OCI-LY3 (cell line): ENCODE measurements around the gene NEB.

Experiments
- H2AFZ ChIP-seq: fragments of 200-600, 300-600 bp; shearing (Covaris generic); 2 replicates; pipeline ENCODE4 v1.6.0; 2014; ENCODE audit warnings: antibody characterized with exemption, low read depth, low read length
- H3K27ac ChIP-seq: fragments of 200-600, 300-600 bp; sonication (generic); 2 replicates; pipeline ENCODE4 v1.5.1; 2014; ENCODE audit warnings: mild to moderate bottlenecking, low read length, moderate library complexity, mixed read lengths
- H3K27me3 ChIP-seq: fragments of 200-600, 300-600 bp; sonication (generic); 2 replicates; pipeline ENCODE4 v1.6.1; 2014; ENCODE audit warnings: low read depth, low read length, mixed read lengths
- H3K36me3 ChIP-seq: fragments of 200-600, 300-600 bp; sonication (generic); replicated peaks from 2 replicates; pipeline ENCODE3; 2014; ENCODE audit warnings: low read depth, low read length, mixed read lengths
- H3K4me1 ChIP-seq: fragments of 300-600, 200-600 bp; sonication (generic); 2 replicates; pipeline ENCODE4 v1.6.1; 2014; ENCODE audit warnings: low read length, mixed read lengths
- H3K4me2 ChIP-seq: fragments of 200-600, 300-600 bp; sonication (generic); 2 replicates; pipeline ENCODE4 v1.6.1; 2014; ENCODE audit warnings: low read length, mixed read lengths
- H3K4me3 ChIP-seq: fragments of 300-600, 200-600 bp; sonication (generic); 2 replicates; pipeline ENCODE4 v1.5.1; 2014; ENCODE audit warnings: antibody characterized with exemption, mild to moderate bottlenecking, low read length, moderate library complexity
- H3K79me2 ChIP-seq: fragments of 300-600, 200-600 bp; shearing (Covaris generic); 2 replicates; pipeline ENCODE4 v1.6.1; 2014; ENCODE audit warnings: mild to moderate bottlenecking, low read length, mixed read lengths
- H3K9ac ChIP-seq: fragments of 300-600, 200-600 bp; shearing (Covaris generic); 2 replicates; pipeline ENCODE4 v1.6.0; 2014; ENCODE audit warnings: mild to moderate bottlenecking, low read length, moderate library complexity
- H3K9me3 ChIP-seq: fragments of 200-600, 300-600 bp; shearing (Covaris generic); 2 replicates; pipeline ENCODE4 v1.6.1; 2014; ENCODE audit warnings: low read length, mixed read lengths; ENCODE audit not compliant: insufficient read depth
- H4K20me1 ChIP-seq: fragments of 200-600, 300-600 bp; sonication (generic); 2 replicates; pipeline ENCODE4 v1.6.1; 2016; ENCODE audit warnings: low read length, mixed read lengths; ENCODE audit not compliant: insufficient read depth
- EZH2phosphoT487 ChIP-seq: fragments of 200-600 bp; shearing (Covaris generic); IDR thresholded peaks from 2 replicates; pipeline ENCODE4 v1.6.1; 2018; ENCODE audit warnings: antibody characterized with exemption, mixed run types, low read depth
- TF ChIP-seq, protein P1 (sequence below): fragments of 200-600, 300-600 bp; sonication (generic); IDR thresholded peaks from 2 replicates; pipeline ENCODE4 v1.5.1; 2014; ENCODE audit warnings: antibody characterized with exemption, low read length, low read depth

Gene NEB, protein sequence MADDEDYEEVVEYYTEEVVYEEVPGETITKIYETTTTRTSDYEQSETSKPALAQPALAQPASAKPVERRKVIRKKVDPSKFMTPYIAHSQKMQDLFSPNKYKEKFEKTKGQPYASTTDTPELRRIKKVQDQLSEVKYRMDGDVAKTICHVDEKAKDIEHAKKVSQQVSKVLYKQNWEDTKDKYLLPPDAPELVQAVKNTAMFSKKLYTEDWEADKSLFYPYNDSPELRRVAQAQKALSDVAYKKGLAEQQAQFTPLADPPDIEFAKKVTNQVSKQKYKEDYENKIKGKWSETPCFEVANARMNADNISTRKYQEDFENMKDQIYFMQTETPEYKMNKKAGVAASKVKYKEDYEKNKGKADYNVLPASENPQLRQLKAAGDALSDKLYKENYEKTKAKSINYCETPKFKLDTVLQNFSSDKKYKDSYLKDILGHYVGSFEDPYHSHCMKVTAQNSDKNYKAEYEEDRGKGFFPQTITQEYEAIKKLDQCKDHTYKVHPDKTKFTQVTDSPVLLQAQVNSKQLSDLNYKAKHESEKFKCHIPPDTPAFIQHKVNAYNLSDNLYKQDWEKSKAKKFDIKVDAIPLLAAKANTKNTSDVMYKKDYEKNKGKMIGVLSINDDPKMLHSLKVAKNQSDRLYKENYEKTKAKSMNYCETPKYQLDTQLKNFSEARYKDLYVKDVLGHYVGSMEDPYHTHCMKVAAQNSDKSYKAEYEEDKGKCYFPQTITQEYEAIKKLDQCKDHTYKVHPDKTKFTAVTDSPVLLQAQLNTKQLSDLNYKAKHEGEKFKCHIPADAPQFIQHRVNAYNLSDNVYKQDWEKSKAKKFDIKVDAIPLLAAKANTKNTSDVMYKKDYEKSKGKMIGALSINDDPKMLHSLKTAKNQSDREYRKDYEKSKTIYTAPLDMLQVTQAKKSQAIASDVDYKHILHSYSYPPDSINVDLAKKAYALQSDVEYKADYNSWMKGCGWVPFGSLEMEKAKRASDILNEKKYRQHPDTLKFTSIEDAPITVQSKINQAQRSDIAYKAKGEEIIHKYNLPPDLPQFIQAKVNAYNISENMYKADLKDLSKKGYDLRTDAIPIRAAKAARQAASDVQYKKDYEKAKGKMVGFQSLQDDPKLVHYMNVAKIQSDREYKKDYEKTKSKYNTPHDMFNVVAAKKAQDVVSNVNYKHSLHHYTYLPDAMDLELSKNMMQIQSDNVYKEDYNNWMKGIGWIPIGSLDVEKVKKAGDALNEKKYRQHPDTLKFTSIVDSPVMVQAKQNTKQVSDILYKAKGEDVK (N-terminal part only)

DNA sequence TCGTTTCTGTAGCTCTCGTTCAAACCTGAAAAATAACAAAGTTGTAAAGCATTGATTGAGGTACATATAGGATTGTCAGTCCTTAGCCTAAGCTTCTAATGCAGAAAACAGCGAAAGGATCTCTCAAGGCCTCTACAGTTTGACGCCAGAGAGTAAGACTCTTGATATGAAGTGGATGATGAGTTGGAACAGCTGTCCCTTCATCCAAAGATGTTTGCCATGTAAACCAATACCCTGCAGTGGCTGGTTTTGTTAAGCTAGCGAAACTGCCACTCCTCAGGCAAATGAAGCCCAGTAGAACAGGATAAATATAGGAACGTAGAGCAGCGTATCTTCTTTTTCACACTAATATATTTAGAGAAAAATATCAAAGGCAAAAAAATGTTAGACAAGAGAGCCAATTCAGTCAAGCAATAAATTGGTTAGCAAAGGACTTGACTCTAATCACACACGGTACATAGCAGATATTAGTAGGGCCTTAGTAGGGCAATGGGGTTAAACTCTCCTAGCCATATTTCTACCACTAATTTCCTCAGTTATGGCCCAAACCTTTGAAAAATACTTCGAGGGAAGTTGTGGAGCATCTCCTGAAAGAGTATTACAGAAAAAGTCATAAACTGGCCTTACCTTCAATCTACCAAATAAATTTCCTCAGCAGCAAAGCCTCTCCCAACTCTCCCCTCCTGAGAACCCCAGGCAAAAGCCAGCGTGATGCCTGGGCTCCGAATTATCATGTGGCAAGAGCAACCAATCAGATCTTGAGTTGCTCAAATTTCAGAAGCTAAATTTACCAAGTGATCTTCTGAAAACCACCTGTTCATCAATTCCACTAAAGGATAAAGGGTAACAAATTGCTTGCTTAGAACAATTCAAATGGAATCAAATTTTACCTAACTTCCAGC, at the start of gene NEB:
NEB (minus strand) TSS at position 706 of the 902 bp plus-strand sequence. CDS start 1,320 bp downstream, outside the sequence.
- H3K27me3 ChIP-seq = peaks cover 2% of the 10 kb centered on the region; the same call in 1 of the 2 replicates
- H3K4me1 ChIP-seq = peaks cover 11% of the 10 kb centered on the region
- no peaks in the 10 kb centered on the region for H4K20me1 ChIP-seq
- no peak within 1 kb of the TSS for H3K27ac ChIP-seq
- H3K9me3 ChIP-seq = no peaks in the 10 kb centered on the region
- no peaks in the 10 kb centered on the region for H3K79me2 ChIP-seq
- TF ChIP-seq, protein P1, sequence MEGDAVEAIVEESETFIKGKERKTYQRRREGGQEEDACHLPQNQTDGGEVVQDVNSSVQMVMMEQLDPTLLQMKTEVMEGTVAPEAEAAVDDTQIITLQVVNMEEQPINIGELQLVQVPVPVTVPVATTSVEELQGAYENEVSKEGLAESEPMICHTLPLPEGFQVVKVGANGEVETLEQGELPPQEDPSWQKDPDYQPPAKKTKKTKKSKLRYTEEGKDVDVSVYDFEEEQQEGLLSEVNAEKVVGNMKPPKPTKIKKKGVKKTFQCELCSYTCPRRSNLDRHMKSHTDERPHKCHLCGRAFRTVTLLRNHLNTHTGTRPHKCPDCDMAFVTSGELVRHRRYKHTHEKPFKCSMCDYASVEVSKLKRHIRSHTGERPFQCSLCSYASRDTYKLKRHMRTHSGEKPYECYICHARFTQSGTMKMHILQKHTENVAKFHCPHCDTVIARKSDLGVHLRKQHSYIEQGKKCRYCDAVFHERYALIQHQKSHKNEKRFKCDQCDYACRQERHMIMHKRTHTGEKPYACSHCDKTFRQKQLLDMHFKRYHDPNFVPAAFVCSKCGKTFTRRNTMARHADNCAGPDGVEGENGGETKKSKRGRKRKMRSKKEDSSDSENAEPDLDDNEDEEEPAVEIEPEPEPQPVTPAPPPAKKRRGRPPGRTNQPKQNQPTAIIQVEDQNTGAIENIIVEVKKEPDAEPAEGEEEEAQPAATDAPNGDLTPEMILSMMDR = no peak
- no peak for TF ChIP-seq EZH2phosphoT487
- no peak within 1 kb of the TSS for H3K9ac ChIP-seq
- no peak within 1 kb of the TSS for H3K4me2 ChIP-seq
- H3K4me3 ChIP-seq = no peak within 1 kb of the TSS
- H3K36me3 ChIP-seq = no peaks in the 10 kb centered on the region
- H2AFZ ChIP-seq = no peak within 1 kb of the TSS

DNA sequence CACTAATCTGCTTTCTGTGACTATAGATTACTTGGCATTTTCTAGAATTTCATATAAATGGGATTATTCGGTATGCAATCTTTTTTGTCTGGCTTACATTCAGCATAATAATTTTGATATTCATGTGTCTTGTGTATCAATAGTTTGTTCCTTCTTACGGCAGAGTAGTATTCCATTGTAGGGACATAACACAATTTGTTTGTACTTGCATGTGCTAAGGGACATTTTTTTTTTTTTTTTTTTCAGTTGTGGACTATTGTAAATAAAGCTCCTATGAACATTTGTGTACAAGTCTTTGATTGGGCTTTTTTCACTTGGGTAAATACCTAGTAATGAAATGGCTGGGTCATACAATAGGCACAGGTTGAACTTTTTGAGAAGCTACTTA, 48.9 kb upstream of the NEB start:
- Histone ChIP-seq H4K20me1 (no peaks in the 10 kb centered on the region; the same call in 1 of the 2 replicates), H3K4me1 (no peaks in the 10 kb centered on the region), H3K36me3 (peaks cover 16% of the 10 kb centered on the region), H2AFZ (no peak overlapping the region), H3K27ac (no peak overlapping the region), H3K9me3 (no peaks in the 10 kb centered on the region), H3K4me2 (no peak overlapping the region), H3K9ac (no peak overlapping the region), H3K79me2 (no peaks in the 10 kb centered on the region), H3K4me3 (no peak overlapping the region), H3K27me3 (no peaks in the 10 kb centered on the region)
- no peak for TF ChIP-seq EZH2phosphoT487

DNA sequence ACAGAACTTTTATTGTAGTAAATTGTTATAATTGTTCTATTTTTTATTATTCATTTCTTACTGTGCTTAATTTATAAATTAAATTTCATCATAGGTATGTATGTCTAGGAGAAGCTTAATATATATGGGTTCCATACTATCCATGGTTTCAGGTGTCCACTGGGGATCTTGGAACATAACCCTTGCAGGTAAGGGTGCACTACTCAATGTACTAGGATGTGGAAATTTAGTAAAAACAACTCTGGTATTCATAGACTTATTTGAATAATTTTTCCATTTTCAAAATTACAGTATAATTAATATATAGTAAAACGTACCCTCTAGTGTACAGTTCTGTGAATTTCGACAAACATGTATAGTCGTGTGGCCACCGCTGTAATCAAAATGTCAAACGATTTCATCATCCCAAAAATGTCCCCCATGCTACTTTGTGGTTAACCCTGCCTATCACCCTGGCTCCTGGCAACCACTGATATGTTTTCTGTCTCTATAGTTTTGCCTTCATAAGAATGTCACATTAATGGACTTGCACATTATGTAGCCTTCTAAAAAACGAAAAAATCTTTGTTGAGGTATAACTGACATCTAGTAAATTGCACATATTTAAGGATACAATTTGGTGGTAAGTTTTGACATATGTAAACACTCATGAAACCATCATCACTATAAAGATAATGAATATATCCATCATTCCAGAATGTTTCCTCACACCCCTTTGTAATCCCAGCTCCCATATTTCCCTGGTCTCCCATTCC, 48.3 kb upstream of the NEB start:
- Histone ChIP-seq H3K4me2 (no peak overlapping the region), H3K36me3 (peaks cover 19% of the 10 kb centered on the region), H3K79me2 (no peaks in the 10 kb centered on the region), H3K4me1 (no peaks in the 10 kb centered on the region), H3K9ac (no peak overlapping the region), H3K27ac (no peak overlapping the region), H3K27me3 (no peaks in the 10 kb centered on the region), H3K9me3 (no peaks in the 10 kb centered on the region), H2AFZ (no peak overlapping the region), H4K20me1 (no peaks in the 10 kb centered on the region; the same call in 1 of the 2 replicates), H3K4me3 (no peak overlapping the region)
- TF ChIP-seq EZH2phosphoT487 = no peak
- TF ChIP-seq, protein P1 = no peak
